NCI-H2196 treated with DMSO at 0.1 percent for 48 hours (cell line): ENCODE results near the gene ADAP1.

Source experiments
- DNase-seq: peaks from one replicate; lab custom pipeline; 2025; ENCODE audit not compliant: unreplicated experiment; lab: John Stamatoyannopoulos, UW

Gene ADAP1

GRCh38 chr7:896346-897075, 58.0 kb downstream of the ADAP1 start:
- no peak for DNase-seq

- DNase-seq, result no peak
Measured at GRCh38 chr7:895451-896052, 58.9 kb downstream of the ADAP1 start.

GRCh38 chr7:894927-895450, 59.5 kb downstream of the ADAP1 start:
- DNase-seq, result no peak

- DNase-seq, result no peak
Measured at GRCh38 chr7:894164-894867, 60.2 kb downstream of the ADAP1 start.

- no peak for DNase-seq
Measured at GRCh38 chr7:893686-894085, 60.8 kb downstream of the ADAP1 start.

GRCh38 chr7:892648-893593, 61.6 kb downstream of the ADAP1 start:
- no peak for DNase-seq

GRCh38 chr7:891805-892204, 62.7 kb downstream of the ADAP1 start:
- DNase-seq, result no peak

- DNase-seq, result no peak
Measured at GRCh38 chr7:891291-891690, 63.2 kb downstream of the ADAP1 start.

- DNase-seq, result no peak
Measured at GRCh38 chr7:890868-891267, 63.6 kb downstream of the ADAP1 start.

- no peak for DNase-seq
Measured at GRCh38 chr7:889391-889790, 65.1 kb downstream of the ADAP1 start.

GRCh38 chr7:889025-889390, 65.5 kb downstream of the ADAP1 start:
- no peak for DNase-seq

GRCh38 chr7:888081-889024, 66.1 kb downstream of the ADAP1 start:
- DNase-seq, result no peak

GRCh38 chr7:887488-887820, 67.0 kb downstream of the ADAP1 start:
- no peak for DNase-seq

GRCh38 chr7:886626-887487, 67.6 kb downstream of the ADAP1 start:
- DNase-seq, result no peak

- no peak for DNase-seq
Measured at GRCh38 chr7:885893-886625, 68.4 kb downstream of the ADAP1 start.

- DNase-seq, result no peak
Measured at GRCh38 chr7:885261-885892, 69.1 kb downstream of the ADAP1 start.

GRCh38 chr7:884191-885003, 70.1 kb downstream of the ADAP1 start:
- no peak for DNase-seq
